ENCODE results near the gene DTNBP1. TPM values are rescaled to one million over a fixed set of nuclear protein-coding genes. Genes with fewer than 3 reads are reported as not detected.
"Not testable (repeated sequence)": the region's sequence is repeated elsewhere in the genome, so short reads cannot be mapped to it uniquely, and the experiment has no call there.

Gene DTNBP1
- total and polyA plus RNA-seq, 2 of the 4 experiments (the other 2 are of a cell fraction), result 4.8 to 18.7 TPM

- Histone ChIP-seq H3K56ac (ENCODE audit: extremely low read depth, insufficient read depth, low read length) (no peak overlapping the region), H3K27me3 (ENCODE audit: control insufficient read depth, insufficient read depth, low read length) (no peaks in the 10 kb centered on the region), H2BK15ac (ENCODE audit: low read depth, low read length) (no peak overlapping the region), H2BK120ac (ENCODE audit: low read depth, low read length) (no peak overlapping the region), H3K14ac (replicated peaks; ENCODE audit: low read depth, low read length) (no peak overlapping the region), H2AK9ac (replicated peaks; ENCODE audit: low read depth, low read length, poor library complexity) (no peak overlapping the region), H3K4ac (ENCODE audit: low read depth, low read length) (no peak overlapping the region), H3K9me1 (ENCODE audit: insufficient read depth, low read length) (peaks cover 5% of the 10 kb centered on the region; the same call in 1 of the 2 replicates), H2AFZ (replicated peaks; ENCODE audit: low read length, poor library complexity) (no peak overlapping the region), H2AK5ac (ENCODE audit: low read depth, low read length) (no peak overlapping the region), H3K79me1 (ENCODE audit: low read depth in 1 of 2, low read length in 2 of 2) (peaks cover 6 to 7% of the 10 kb centered on the region in 2 experiments), H4K8ac (ENCODE audit: low read depth in 2 of 2, low read length in 2 of 2) (no peak overlapping the region), H3K4me3 (ENCODE audit: insufficient read depth, low read depth, low read length) (no peak overlapping the region), H3K18ac (ENCODE audit: low read depth, low read length) (no peak overlapping the region), H3K27ac (ENCODE audit: insufficient read depth, low read length) (no peak overlapping the region), H4K5ac (ENCODE audit: low read depth, low read length) (no peak overlapping the region), H3K23ac (ENCODE audit: low read depth, low read length) (no peak overlapping the region), H3K36me3 (ENCODE audit: control insufficient read depth, insufficient read depth, low read length) (no peaks in the 10 kb centered on the region), H3K4me1 (ENCODE audit: control insufficient read depth, insufficient read depth, low read length) (peaks cover 6% of the 10 kb centered on the region), H2BK20ac (ENCODE audit: low read depth, low read length) (no peak overlapping the region), H3K9me3 (ENCODE audit: control insufficient read depth, insufficient read depth, low read length) (no peaks in the 10 kb centered on the region), H4K91ac (ENCODE audit: insufficient read depth, low read depth, low read length) (no peak overlapping the region), H3K9ac (ENCODE audit: low read depth, low read length) (no peak overlapping the region), H4K20me1 (ENCODE audit: insufficient read depth, low read length) (no peaks in the 10 kb centered on the region; the same call in 1 of the 2 replicates), H2BK5ac (ENCODE audit: low read depth, low read length, poor library complexity, severe bottlenecking) (no peak overlapping the region), H3K4me2 (ENCODE audit: low read depth, low read length) (no peak overlapping the region)
- no TSS peak for BruUV-seq (replicated peaks)
- ATAC-seq (ENCODE audit: low read depth), result no peak
- DNase-seq, result peak; percentile 60
- intact Hi-C loops (cut with micrococcal nuclease), result no loop called here
- CTCF ChIA-PET, result no interaction called here
- POLR2A ChIA-PET (ENCODE audit: unreplicated experiment), result no interaction called here
- in situ Hi-C loops (cut with MboI; ENCODE audit: low sequenced_read_pairs), result no loop called here
- no peak for TF ChIP-seq CHD1 (IDR thresholded peaks at IDR 0.05; ENCODE audit: low read depth, low read length)
- TF ChIP-seq BHLHE40 (IDR thresholded peaks at IDR 0.05; ENCODE audit: low read depth, low read length), result no peak
- TF ChIP-seq MXI1 (IDR thresholded peaks at IDR 0.05; ENCODE audit: borderline replicate concordance, low read depth, low read length), result no peak
- no peak for TF ChIP-seq FOS (IDR thresholded peaks at IDR 0.05; ENCODE audit: low read depth, low read length)
- TF ChIP-seq MAFK (IDR thresholded peaks at IDR 0.05; ENCODE audit: low read depth, low read length), result no peak
- no peak for TF ChIP-seq RFX5 (IDR thresholded peaks at IDR 0.05; ENCODE audit: low read depth, low read length)
- TF ChIP-seq MAZ (IDR thresholded peaks at IDR 0.05; ENCODE audit: borderline replicate concordance, low read depth, low read length), result no peak
- dilution Hi-C loops (cut with HindIII; ENCODE audit: low sequenced_read_pairs, unreplicated experiment), result no loop called here
- no CpG with 5 or more reads among the region's 4 CpGs for WGBS, 2 experiments (ENCODE audit: extremely low coverage in 2 of 2, insufficient read length in 1 of 2)
Observed at GRCh38 chr6:15544321-15544900, 118.4 kb downstream of the DTNBP1 start.

- H4K5ac ChIP-seq (ENCODE audit: low read depth, low read length); H2BK20ac ChIP-seq (ENCODE audit: low read depth, low read length); H3K14ac ChIP-seq (replicated peaks; ENCODE audit: low read depth, low read length); H3K4me2 ChIP-seq (ENCODE audit: low read depth, low read length); H3K4me3 ChIP-seq (ENCODE audit: insufficient read depth, low read depth, low read length); H3K9ac ChIP-seq (ENCODE audit: low read depth, low read length); H2BK15ac ChIP-seq (ENCODE audit: low read depth, low read length); POLR2A ChIA-PET (ENCODE audit: unreplicated experiment); H3K27ac ChIP-seq (ENCODE audit: insufficient read depth, low read length); DNase-seq; H2BK5ac ChIP-seq (ENCODE audit: low read depth, low read length, poor library complexity, severe bottlenecking); H3K4ac ChIP-seq (ENCODE audit: low read depth, low read length); H3K18ac ChIP-seq (ENCODE audit: low read depth, low read length); BruUV-seq (replicated peaks); H3K9me3 ChIP-seq (ENCODE audit: control insufficient read depth, insufficient read depth, low read length); H2AK5ac ChIP-seq (ENCODE audit: low read depth, low read length); H4K20me1 ChIP-seq (ENCODE audit: insufficient read depth, low read length); in situ Hi-C loops (cut with MboI; ENCODE audit: low sequenced_read_pairs); H2AK9ac ChIP-seq (replicated peaks; ENCODE audit: low read depth, low read length, poor library complexity); H4K91ac ChIP-seq (ENCODE audit: insufficient read depth, low read depth, low read length); H4K8ac ChIP-seq (ENCODE audit: low read depth in 2 of 2, low read length in 2 of 2); H3K9me1 ChIP-seq (ENCODE audit: insufficient read depth, low read length); H3K56ac ChIP-seq (ENCODE audit: extremely low read depth, insufficient read depth, low read length); dilution Hi-C loops (cut with HindIII; ENCODE audit: low sequenced_read_pairs, unreplicated experiment); H3K27me3 ChIP-seq (ENCODE audit: control insufficient read depth, insufficient read depth, low read length); H2AFZ ChIP-seq (replicated peaks; ENCODE audit: low read length, poor library complexity); H2BK120ac ChIP-seq (ENCODE audit: low read depth, low read length); H3K23ac ChIP-seq (ENCODE audit: low read depth, low read length); ATAC-seq (ENCODE audit: low read depth); H3K36me3 ChIP-seq (ENCODE audit: control insufficient read depth, insufficient read depth, low read length); intact Hi-C loops (cut with micrococcal nuclease); H3K4me1 ChIP-seq (ENCODE audit: control insufficient read depth, insufficient read depth, low read length): not testable (repeated sequence)
- WGBS, 2 experiments (ENCODE audit: extremely low coverage in 2 of 2, insufficient read length in 1 of 2), result no CpG with 5 or more reads among the region's 5 CpGs
- CTCF ChIA-PET, result interaction anchor here (0.6 kb wide), 1 partner anchor 877 kb away, joined by 3 read pairs; no protein-coding TSS in a partner anchor
- H3K79me1 ChIP-seq (ENCODE audit: low read depth in 1 of 2, low read length in 2 of 2), result peaks cover 8 to 11% of the 10 kb centered on the region in 2 experiments
Observed at GRCh38 chr6:15543332-15543917, 119.4 kb downstream of the DTNBP1 start.
